ENCODE results near the gene SYT17. TPM values are rescaled to one million over a fixed set of nuclear protein-coding genes. Genes with fewer than 3 reads are reported as not detected.

Gene SYT17
- total and polyA plus RNA-seq, 2 experiments from 2014 or later: 6.7 to 6.9 TPM

DNA sequence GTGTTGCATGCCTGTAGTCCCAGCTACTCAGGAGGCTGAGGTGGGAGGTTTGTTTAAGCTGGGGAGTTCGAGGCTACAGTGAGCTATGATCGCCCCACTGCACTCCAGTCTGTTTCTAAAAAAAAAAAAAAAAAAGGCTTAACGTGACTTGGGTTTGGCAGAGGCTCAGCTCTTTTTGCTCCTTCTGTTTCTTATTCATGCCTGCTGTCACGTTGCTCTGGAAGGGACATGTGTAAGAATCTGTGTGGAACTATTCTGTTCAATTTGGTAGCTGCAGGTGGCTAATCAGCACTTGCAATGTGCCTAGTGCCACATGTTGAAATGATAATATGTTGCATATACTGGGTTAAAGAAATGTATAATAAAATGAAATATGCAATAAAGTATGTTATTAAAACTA lies 20.9 kb upstream of the SYT17 start:
- no peaks in the 10 kb centered on the region for H3K9me2 ChIP-seq (replicated peaks; ENCODE audit: insufficient read depth)
- no peaks in the 10 kb centered on the region for H3K36me3 ChIP-seq (replicated peaks; ENCODE audit: insufficient read depth, low read depth)
- H3K79me2 ChIP-seq: no peaks in the 10 kb centered on the region
- H3K9me3 ChIP-seq (ENCODE audit: low read depth): no peaks in the 10 kb centered on the region
- H4K20me1 ChIP-seq (ENCODE audit: insufficient read depth, poor library complexity, severe bottlenecking): no peaks in the 10 kb centered on the region
- H2AFZ ChIP-seq: no peak overlapping the region
- no peaks in the 10 kb centered on the region for H3K4me1 ChIP-seq (ENCODE audit: insufficient read depth)
- H3K4me3 ChIP-seq: no peak overlapping the region
- no peak overlapping the region for H3K27ac ChIP-seq
- WGBS (ENCODE audit: low lambda C conversion rate, missing lambda C conversion rate): 75% methylated on average over 4 of the region's 4 CpGs
- H3K27me3 ChIP-seq: peaks cover 10% of the 10 kb centered on the region
- TF ChIP-seq EZH2 (IDR thresholded peaks at IDR 0.05; ENCODE audit: borderline replicate concordance) (no peak), EZH2phosphoT487 (IDR thresholded peaks at IDR 0.05; ENCODE audit: low read depth, severe bottlenecking, unreplicated experiment) (no peak), CTCF (IDR thresholded peaks at IDR 0.05; ENCODE audit: poor library complexity) (no peak)
- no peak overlapping the region for H3K4me2 ChIP-seq
- no peak for DNase-seq (ENCODE audit: low spot score)

DNA sequence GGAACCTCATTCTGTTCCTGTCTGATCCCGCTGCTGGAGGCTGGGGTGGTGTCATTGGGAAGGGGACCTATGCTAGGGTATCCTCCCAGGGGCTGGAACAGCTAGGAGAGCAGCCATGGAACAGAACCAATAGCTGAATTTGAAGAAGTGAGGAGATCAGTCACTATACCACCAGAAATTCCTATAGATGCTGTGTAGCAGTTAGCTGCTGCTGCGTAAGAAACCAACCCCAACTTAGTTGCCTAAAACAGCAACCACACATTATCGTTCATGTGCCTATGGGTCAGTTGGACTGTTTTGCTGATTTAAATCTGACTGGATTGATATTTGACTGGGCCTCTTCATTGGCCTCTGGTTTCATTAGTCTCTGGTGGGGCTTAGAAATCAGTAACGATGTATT lies 20.4 kb upstream of the SYT17 start:
- H4K20me1 ChIP-seq (ENCODE audit: insufficient read depth, poor library complexity, severe bottlenecking): no peaks in the 10 kb centered on the region
- TF ChIP-seq EZH2phosphoT487 (IDR thresholded peaks at IDR 0.05; ENCODE audit: low read depth, severe bottlenecking, unreplicated experiment) (no peak), CTCF (IDR thresholded peaks at IDR 0.05; ENCODE audit: poor library complexity) (no peak), EZH2 (IDR thresholded peaks at IDR 0.05; ENCODE audit: borderline replicate concordance) (no peak)

DNA sequence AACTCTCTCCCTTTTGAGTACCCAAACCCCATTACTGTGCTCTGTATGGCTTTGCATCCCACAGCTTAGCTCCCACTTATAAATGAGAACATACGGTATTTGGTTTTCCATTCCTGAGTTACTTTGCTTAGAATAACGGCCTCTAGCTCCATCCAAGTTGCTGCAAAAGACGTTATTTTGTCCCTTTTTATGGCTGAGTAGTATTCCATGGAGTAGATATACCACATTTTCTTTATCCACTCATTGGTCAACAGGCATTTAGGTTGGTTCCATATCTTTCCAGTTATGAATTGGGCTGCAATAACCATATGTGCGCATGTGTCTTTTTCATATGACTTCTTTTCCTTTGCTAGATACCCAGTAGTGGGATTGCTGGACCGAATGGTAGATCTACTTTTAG lies 19.9 kb upstream of the SYT17 start:
- Histone ChIP-seq H3K79me2 (no peaks in the 10 kb centered on the region), H2AFZ (no peak overlapping the region), H3K36me3 (replicated peaks; ENCODE audit: insufficient read depth, low read depth) (no peaks in the 10 kb centered on the region), H3K4me3 (no peak overlapping the region), H3K4me1 (ENCODE audit: insufficient read depth) (no peaks in the 10 kb centered on the region), H3K27me3 (peaks cover 10% of the 10 kb centered on the region), H3K9me2 (replicated peaks; ENCODE audit: insufficient read depth) (no peaks in the 10 kb centered on the region), H4K20me1 (ENCODE audit: insufficient read depth, poor library complexity, severe bottlenecking) (no peaks in the 10 kb centered on the region), H3K4me2 (no peak overlapping the region), H3K27ac (no peak overlapping the region), H3K9me3 (ENCODE audit: low read depth) (no peaks in the 10 kb centered on the region)
- DNase-seq (ENCODE audit: low spot score): no peak
- WGBS (ENCODE audit: low lambda C conversion rate, missing lambda C conversion rate): 92% methylated on average over 5 of the region's 5 CpGs
- no peak for TF ChIP-seq EZH2phosphoT487 (IDR thresholded peaks at IDR 0.05; ENCODE audit: low read depth, severe bottlenecking, unreplicated experiment)
- TF ChIP-seq CTCF (IDR thresholded peaks at IDR 0.05; ENCODE audit: poor library complexity): no peak
- no peak for TF ChIP-seq EZH2 (IDR thresholded peaks at IDR 0.05; ENCODE audit: borderline replicate concordance)

More for the DNA sequence above, 20.4 kb upstream of the SYT17 start:
- Histone ChIP-seq H3K27ac (no peak overlapping the region), H3K4me1 (ENCODE audit: insufficient read depth) (no peaks in the 10 kb centered on the region), H2AFZ (no peak overlapping the region), H3K4me3 (no peak overlapping the region), H3K27me3 (peaks cover 10% of the 10 kb centered on the region), H3K36me3 (replicated peaks; ENCODE audit: insufficient read depth, low read depth) (no peaks in the 10 kb centered on the region), H3K9me2 (replicated peaks; ENCODE audit: insufficient read depth) (no peaks in the 10 kb centered on the region), H3K79me2 (no peaks in the 10 kb centered on the region), H3K4me2 (no peak overlapping the region), H3K9me3 (ENCODE audit: low read depth) (no peaks in the 10 kb centered on the region)
- 95% methylated on average over 4 of the region's 4 CpGs for WGBS (ENCODE audit: low lambda C conversion rate, missing lambda C conversion rate)
- DNase-seq (ENCODE audit: low spot score): no peak

GRCh38 chr16:19151310-19151709 lies 16.7 kb upstream of the SYT17 start:
- Histone ChIP-seq H3K79me2 (no peaks in the 10 kb centered on the region), H3K36me3 (replicated peaks; ENCODE audit: insufficient read depth, low read depth) (no peaks in the 10 kb centered on the region), H3K4me2 (no peak overlapping the region), H3K27ac (no peak overlapping the region), H3K4me3 (no peak overlapping the region), H3K9me3 (ENCODE audit: low read depth) (no peaks in the 10 kb centered on the region), H3K9me2 (replicated peaks; ENCODE audit: insufficient read depth) (no peaks in the 10 kb centered on the region), H2AFZ (no peak overlapping the region), H3K4me1 (ENCODE audit: insufficient read depth) (no peaks in the 10 kb centered on the region), H3K27me3 (no peaks in the 10 kb centered on the region), H4K20me1 (ENCODE audit: insufficient read depth, poor library complexity, severe bottlenecking) (no peaks in the 10 kb centered on the region)
- 56% methylated on average over 2 of the region's 2 CpGs for WGBS (ENCODE audit: low lambda C conversion rate, missing lambda C conversion rate)
- DNase-seq (ENCODE audit: low spot score): no peak
- TF ChIP-seq CTCF (IDR thresholded peaks at IDR 0.05; ENCODE audit: poor library complexity): no peak

Data from hepatocyte (in vitro differentiated cells).